ENCODE measurements around the gene USP9X. TPM values are rescaled to one million over a fixed set of nuclear protein-coding genes. Genes with fewer than 3 reads are reported as not detected.
A peak's percentile ranks its signal among the peaks of the same experiment; 100 is the strongest.

USP9X gene
- total and polyA plus RNA-seq, 9 of the 15 experiments (the other 6 are each of a cell fraction or from before 2014, with no cell fraction given) = 10.9 to 47.8 (median 29.5) TPM

DNA sequence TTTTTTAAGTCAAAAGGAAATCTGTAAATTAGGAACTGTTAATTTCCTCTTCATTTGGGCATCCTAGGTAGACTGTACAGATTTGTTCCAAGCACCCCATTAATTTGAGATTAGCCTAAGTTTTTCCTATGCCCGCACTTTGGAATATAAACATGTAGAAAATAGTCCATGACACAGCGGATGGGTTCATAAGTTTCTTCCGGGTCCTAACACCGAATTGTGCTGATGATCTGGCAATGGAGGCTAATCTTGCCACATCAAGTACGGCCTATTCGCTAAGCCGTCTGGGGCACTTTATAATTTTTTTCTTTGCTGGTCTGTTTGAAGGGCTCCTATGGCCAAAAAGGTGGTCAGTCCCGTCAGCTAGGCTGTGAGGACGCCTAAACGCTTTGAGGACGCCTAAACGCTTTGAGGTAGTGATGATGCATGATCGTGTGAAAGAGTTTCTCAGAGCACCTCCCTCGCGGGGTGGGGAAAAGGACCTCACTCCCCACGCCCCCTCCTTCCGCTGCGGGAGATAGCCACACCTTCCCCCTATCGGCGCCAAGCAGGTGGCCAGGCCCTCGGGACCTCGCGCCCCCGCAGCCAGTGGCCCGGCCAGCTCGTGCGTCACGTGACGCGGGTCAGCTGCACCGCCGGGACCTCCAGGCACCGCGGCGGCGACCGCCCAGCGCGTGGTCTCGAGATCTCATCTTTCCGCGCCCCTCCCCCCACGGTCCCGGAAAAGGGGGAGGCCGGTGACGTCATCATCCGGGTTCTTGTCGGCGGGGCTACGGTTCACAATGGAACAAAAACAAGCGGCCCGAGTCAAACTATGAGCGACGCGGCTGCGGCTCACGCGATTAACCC lies 977 bp upstream of the USP9X start (continued):
- TF ChIP-seq, protein P1, sequence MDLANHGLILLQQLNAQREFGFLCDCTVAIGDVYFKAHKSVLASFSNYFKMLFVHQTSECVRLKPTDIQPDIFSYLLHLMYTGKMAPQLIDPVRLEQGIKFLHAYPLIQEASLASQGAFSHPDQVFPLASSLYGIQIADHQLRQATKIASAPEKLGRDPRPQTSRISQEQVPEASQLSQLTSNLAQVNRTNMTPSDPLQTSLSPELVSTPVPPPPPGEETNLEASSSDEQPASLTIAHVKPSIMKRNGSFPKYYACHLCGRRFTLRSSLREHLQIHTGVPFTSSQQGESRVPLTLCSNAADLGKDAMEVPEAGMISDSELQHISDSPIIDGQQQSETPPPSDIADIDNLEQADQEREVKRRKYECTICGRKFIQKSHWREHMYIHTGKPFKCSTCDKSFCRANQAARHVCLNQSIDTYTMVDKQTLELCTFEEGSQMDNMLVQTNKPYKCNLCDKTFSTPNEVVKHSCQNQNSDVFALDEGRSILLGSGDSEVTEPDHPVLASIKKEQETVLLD (IDR thresholded peaks at IDR 0.05) = 0 out of 2 replicates have a peak, but pooled peaks have one; percentile 13
- peak; percentile 12; the same call in 1 of the 2 replicates for TF ChIP-seq C11orf30 (IDR thresholded peaks at IDR 0.05; ENCODE audit: low read depth)
- TF ChIP-seq NR2C2 (CRISPR knock-in tag; IDR thresholded peaks at IDR 0.05) = peak; percentile 81
- TF ChIP-seq NR2C2 (tag; IDR thresholded peaks at IDR 0.05) = peak; percentile 89
- TF ChIP-seq SMARCA5 (IDR thresholded peaks at IDR 0.05) = no peak
- TF ChIP-seq CBX1 (IDR thresholded peaks at IDR 0.05; ENCODE audit: low read depth) = no peak
- no peak for TF ChIP-seq HDAC6 (IDR thresholded peaks at IDR 0.05; ENCODE audit: low read depth, low read length)
- TF ChIP-seq, protein P2, sequence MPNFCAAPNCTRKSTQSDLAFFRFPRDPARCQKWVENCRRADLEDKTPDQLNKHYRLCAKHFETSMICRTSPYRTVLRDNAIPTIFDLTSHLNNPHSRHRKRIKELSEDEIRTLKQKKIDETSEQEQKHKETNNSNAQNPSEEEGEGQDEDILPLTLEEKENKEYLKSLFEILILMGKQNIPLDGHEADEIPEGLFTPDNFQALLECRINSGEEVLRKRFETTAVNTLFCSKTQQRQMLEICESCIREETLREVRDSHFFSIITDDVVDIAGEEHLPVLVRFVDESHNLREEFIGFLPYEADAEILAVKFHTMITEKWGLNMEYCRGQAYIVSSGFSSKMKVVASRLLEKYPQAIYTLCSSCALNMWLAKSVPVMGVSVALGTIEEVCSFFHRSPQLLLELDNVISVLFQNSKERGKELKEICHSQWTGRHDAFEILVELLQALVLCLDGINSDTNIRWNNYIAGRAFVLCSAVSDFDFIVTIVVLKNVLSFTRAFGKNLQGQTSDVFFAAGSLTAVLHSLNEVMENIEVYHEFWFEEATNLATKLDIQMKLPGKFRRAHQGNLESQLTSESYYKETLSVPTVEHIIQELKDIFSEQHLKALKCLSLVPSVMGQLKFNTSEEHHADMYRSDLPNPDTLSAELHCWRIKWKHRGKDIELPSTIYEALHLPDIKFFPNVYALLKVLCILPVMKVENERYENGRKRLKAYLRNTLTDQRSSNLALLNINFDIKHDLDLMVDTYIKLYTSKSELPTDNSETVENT (CRISPR knock-in tag; IDR thresholded peaks at IDR 0.05) = no peak
- peak; percentile 92 for TF ChIP-seq ELF1 (tag; IDR thresholded peaks at IDR 0.05)
- TF ChIP-seq, protein P3, sequence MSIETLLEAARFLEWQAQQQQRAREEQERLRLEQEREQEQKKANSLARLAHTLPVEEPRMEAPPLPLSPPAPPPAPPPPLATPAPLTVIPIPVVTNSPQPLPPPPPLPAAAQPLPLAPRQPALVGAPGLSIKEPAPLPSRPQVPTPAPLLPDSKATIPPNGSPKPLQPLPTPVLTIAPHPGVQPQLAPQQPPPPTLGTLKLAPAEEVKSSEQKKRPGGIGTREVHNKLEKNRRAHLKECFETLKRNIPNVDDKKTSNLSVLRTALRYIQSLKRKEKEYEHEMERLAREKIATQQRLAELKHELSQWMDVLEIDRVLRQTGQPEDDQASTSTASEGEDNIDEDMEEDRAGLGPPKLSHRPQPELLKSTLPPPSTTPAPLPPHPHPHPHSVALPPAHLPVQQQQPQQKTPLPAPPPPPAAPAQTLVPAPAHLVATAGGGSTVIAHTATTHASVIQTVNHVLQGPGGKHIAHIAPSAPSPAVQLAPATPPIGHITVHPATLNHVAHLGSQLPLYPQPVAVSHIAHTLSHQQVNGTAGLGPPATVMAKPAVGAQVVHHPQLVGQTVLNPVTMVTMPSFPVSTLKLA (conservative IDR thresholded peaks at IDR 0.05) = peak; percentile 91 to 97
- no peak for TF ChIP-seq U2AF2 (optimal IDR thresholded peaks at IDR 0.05; ENCODE audit: low read depth, low read length)
- TF ChIP-seq RFX1 (IDR thresholded peaks at IDR 0.05) = no peak
- TF ChIP-seq, protein P4, sequence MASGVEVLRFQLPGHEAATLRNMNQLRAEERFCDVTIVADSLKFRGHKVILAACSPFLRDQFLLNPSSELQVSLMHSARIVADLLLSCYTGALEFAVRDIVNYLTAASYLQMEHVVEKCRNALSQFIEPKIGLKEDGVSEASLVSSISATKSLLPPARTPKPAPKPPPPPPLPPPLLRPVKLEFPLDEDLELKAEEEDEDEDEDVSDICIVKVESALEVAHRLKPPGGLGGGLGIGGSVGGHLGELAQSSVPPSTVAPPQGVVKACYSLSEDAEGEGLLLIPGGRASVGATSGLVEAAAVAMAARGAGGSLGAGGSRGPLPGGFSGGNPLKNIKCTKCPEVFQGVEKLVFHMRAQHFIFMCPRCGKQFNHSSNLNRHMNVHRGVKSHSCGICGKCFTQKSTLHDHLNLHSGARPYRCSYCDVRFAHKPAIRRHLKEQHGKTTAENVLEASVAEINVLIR (CRISPR knock-in tag; IDR thresholded peaks at IDR 0.05) = peak; percentile 84
- TF ChIP-seq, protein P5, sequence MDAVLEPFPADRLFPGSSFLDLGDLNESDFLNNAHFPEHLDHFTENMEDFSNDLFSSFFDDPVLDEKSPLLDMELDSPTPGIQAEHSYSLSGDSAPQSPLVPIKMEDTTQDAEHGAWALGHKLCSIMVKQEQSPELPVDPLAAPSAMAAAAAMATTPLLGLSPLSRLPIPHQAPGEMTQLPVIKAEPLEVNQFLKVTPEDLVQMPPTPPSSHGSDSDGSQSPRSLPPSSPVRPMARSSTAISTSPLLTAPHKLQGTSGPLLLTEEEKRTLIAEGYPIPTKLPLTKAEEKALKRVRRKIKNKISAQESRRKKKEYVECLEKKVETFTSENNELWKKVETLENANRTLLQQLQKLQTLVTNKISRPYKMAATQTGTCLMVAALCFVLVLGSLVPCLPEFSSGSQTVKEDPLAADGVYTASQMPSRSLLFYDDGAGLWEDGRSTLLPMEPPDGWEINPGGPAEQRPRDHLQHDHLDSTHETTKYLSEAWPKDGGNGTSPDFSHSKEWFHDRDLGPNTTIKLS (IDR thresholded peaks at IDR 0.05; ENCODE audit: borderline replicate concordance, low read depth) = peak; percentile 66
- TF ChIP-seq STAG1 (CRISPR knock-in tag; IDR thresholded peaks at IDR 0.05; ENCODE audit: borderline replicate concordance) = no peak
- no peak for TF ChIP-seq TSC22D4 (tag; IDR thresholded peaks at IDR 0.05)
- peak; percentile 81 for TF ChIP-seq TAL1 (IDR thresholded peaks at IDR 0.05)
- TF ChIP-seq LARP7 (IDR thresholded peaks at IDR 0.05) = no peak
- TF ChIP-seq CBFA2T2 (conservative IDR thresholded peaks at IDR 0.05) = peak; percentile 96
- no peak for TF ChIP-seq GTF2F1 (IDR thresholded peaks at IDR 0.05; ENCODE audit: low read depth, low read length)
- peak; percentile 48 for TF ChIP-seq ETV1 (tag; conservative IDR thresholded peaks at IDR 0.05; ENCODE audit: low read depth)
